Tongue (tissue), 2 donors: ENCODE measurements around the gene SEMA3C. TPM values are rescaled to one million over a fixed set of nuclear protein-coding genes. Genes with fewer than 3 reads are reported as not detected.
A peak's percentile ranks its signal among the peaks of the same experiment; 100 is the strongest.

Experiments used
- DNase-seq: peaks from one replicate; pipeline ENCODE4 v3.0.0-alpha.2; 2015
- total RNA-seq: library from RNA; depleted of rRNA; stranded (reverse); fragments of >200 nt; gene quantifications from one replicate; pipeline ENCODE4 v1.2.3, GENCODE V29; 2014

The SEMA3C gene
- 212 TPM for total RNA-seq

DNA sequence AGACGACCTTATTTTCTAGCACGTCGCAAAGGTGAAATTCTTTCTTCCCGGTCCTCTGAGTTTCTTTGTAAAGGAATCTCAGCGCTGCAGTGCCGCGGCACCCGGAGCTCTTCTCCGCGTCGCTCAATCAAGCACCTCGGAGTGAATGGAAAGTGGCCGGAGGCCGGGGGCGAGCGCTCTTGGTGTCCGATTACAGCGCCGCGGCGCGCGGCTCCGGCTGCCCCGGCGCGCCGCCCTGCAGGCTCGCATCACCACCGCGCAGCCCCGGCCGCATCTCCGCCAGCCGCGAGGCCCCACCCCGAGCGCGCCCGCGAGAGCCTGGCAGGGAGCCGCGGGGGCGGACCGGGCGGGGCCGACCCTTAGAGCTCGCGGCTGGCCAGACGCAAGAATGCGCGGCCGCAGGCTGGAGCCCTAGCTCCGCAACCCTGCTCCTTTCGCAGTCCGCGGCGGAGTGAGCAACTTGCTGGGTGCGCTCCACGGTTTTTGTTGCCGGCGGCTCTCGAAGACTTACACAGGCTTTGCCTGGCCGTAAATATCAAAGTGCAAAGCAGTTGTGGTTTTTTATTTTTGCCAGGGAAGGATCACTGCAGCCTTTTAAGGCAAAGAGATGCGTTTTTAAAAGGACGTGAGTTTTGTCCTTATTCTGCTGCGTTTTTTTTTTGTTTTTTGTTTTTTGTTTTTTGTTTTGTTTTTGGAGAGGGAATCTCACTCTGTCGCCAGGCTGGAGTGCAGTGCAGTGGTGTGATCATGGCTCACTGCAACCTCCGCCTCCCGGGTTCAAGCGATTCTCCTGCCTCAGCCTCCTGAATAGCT is at the start of gene SEMA3C:
TSS of gene SEMA3C (minus strand) at position 143 of the 813 bp plus-strand sequence. CDS start 2,270 bp downstream, outside the sequence.
- peak; percentile 96 for DNase-seq

- no peak for DNase-seq
These were observed 49.8 kb upstream of the SEMA3C start for GRCh38 chr7:80968606-80969005.

GRCh38 chr7:80967917-80968297 is 49.1 kb upstream of the SEMA3C start:
- no peak for DNase-seq

DNA sequence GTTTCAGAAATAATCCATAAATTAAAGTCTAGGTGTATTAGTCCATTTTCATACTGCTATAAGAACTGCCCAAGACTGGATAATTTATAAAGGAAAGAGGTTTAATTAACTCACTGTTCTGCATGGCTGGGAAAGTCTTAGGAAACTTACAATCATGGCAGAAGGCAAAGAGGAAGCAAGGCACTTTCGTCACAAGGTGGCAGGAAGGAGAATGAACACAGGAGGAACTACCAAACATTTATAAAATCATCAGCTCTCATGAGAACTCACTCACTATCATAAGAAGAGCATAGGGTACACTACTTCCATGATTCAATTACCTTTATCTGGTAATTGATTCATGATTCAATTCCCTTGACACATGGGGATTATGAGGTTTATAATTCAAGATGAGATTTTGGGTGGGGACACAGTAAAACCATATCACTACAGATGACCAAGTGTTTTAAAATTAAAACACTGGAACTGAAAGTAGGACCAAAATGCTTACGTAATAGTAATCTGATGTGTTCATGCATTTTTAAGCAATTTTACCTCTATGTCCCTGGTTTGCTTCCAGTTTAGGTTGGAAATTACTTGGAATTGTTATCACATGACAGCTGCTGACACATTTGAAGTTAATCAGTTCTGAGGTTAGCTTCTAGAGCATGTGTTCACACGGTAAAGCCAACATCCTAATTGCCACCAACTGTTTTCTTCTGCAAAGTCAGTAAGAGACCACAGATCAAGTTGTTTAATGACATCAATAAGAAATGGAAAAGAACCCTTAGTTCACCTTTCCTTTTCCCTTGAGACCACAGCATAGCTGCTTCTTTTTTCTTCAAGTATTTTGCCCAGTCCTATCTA is 48.4 kb upstream of the SEMA3C start:
- DNase-seq, result no peak

GRCh38 chr7:80960244-80960795 is 41.5 kb upstream of the SEMA3C start:
- no peak for DNase-seq

GRCh38 chr7:80957226-80957777 is 38.5 kb upstream of the SEMA3C start:
- DNase-seq, result no peak

DNA sequence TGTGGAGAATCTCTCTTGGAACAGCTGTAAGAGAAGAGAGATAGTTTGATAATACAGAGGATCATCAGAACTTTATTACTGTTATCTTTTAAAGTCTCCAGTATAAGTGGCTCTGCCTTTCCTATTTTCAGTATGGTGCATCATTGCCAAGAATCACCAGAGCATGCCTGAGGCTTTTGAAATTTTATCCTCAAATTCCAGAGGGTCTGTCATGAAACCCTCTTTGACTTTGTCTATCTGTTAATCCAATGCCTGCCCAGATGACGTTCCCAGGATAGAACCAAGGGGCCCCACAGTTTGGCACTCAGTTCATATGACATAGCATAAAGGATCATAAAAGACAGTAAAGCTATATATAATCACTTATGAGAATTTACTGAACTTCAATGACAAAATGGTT is 35.3 kb upstream of the SEMA3C start:
- peak; percentile 58 for DNase-seq

DNA sequence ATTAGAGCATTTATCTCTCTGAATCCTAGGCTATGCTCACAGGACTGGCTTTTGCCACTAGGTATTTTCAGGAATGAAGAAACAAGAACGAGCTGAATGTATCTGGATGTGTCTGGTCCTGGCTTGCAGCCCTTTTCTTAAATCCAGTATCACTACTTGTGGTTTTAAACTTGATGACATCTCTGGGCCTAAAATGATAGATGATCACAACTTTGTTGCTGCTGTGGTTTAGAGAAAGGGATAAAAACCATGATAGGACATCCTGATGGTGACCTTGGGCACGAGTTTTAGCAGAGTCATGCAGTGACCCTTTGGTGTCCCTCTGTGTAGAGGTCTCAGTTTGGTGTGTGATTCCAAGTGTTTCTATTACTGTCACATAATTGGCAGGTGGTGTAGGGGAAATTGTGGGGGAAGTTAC is 31.7 kb upstream of the SEMA3C start:
- peak; percentile 31 for DNase-seq

DNA sequence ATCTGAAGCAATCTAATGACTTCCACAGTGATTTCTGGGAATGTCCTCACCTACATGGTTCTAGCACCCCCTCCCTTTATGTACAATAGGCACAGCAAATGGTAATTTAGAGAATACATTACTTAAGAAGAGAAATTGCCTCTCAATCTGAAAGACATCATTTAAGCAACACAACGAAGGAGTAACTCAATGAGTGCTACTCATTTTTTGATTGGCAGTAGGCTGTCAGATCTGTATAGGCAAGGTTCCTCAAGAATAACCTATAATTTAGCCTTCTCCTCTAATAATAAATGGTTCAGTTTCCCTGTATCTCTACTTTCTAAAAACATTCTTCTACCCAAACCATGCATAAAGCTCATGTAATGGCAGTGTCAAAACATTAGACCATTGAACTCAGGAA is 30.6 kb upstream of the SEMA3C start:
- DNase-seq, result no peak

DNA sequence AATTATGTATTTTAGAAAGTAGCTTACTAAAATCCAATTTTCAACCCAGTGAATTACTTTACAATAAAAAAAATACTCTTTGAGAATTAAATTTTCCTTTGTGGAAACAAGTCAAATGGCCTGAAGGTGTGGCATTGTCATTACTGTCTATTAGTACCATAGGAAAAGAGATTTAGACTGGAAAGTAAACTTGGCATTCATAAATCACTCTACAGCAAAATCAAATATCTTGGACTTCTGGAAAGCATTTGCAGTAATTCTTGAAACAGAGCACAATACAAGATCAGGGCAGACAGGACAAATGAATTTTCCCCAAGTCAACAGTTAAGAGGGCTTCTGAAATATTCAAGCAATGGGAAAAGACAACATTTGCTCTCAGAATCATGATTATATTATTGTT is 28.0 kb upstream of the SEMA3C start:
- DNase-seq, result no peak

DNA sequence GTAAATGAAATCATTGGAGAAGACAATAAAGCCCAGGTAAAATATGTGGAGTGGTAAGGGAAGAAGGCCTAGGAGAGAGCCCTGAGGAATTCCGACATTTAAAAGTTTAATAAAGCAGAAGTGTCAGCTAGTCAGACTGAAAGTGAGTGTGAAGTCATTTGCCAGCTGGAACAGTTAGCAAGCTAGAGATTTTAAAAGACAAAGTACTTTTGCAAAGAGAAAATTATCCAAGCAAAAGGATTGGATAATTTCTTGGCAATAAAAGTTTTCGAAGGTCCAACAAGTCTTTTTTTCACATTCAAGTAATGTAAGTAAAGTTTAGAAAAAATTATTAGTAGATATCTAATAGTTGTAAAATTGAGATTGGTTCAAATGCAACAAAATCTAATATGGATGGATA is 27.1 kb upstream of the SEMA3C start:
- no peak for DNase-seq

GRCh38 chr7:80943342-80943741 is 24.5 kb upstream of the SEMA3C start:
- DNase-seq, result no peak

DNA sequence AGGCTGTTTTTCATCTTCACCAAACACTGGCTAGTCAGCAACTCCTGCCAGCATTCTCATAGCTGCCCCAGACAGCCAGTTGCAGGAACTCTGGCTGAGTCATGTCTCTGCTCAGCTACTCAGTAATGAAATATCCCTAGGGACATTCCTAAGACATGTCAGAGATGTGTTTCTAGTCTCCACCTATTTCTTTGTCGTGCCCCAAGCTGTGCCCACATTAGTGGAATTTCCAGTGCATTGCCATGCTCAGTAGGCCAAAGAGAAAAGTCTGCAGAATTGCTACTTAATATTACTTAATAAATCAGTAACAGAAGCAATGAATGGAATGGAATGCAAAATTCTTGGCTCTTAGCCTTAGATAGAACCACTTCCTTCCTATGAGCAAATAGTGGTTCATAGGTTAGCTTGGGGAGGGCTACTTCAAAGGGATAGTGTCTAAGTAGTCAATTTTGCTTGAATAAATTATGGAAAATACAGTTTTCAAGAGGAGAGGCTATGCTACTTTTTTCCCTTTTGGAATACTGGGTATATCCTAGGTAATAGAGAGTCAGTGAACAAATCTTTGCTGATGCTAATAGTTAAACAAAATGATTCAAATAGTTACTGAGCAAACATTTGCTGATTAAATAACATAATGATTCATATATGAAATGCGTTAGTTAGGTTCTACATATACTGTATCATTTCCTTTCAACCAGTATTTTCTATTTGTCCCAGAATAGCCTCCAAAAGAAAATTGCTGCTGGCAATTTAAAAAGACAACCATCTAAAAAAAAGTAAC is 23.6 kb upstream of the SEMA3C start:
- DNase-seq, result peak; percentile 55

DNA sequence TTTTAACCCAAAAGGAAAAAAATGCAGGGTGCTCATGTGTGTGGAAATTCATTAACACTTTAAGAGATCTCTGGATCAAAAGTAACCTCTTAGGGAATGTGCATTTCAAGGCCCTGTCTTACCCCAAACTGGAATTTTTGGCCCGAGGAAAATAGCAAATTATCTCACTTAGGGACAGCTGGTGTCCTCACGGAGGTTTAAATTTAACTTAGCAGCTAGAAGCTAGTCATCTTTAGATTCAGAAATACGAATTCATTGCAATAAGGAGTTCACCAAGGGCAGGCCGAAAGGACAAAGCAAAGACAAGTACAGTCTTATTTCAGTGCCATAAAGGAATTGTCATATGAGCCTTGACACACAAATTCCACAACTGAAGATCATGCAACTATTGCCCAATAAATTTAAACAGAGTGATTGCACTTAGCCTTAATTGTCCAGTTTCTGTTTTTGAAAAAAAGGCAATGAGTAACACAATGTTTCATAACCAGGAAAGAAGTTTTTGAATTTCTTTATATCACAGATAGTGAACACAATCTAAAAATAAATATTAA is 22.4 kb upstream of the SEMA3C start:
- DNase-seq, result peak; percentile 58

DNA sequence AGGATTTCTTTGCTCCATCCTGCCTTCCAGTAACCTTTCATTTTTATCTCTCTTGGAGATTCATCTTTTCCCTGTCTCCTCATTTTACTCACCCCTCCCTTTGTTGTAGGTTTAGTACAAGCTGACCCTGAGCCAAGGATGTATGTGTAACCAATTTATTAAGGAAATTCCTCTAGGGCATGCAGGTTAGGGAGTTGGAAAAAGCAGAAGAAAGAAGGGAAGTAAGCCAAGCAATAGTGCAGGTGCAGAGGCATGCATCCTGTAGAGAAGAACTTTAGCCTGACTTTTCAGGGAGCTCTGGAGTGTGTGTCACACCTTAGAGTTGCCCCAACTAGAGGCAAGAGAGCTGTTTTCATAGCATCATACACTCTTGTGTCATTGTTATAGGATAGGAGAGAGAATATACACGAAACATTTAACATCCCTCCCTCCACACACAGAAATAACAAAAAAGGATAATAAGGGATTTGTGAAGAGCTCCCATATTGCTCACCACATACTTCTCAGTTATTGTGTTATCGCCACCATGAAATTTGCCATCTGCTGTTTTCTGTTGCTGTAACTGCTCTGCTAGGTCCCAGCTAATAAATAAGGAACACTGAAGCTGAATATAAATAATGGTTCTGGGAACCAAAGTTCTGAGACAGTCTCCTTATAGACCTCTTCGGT is 21.8 kb upstream of the SEMA3C start:
- peak; percentile 58 for DNase-seq

DNA sequence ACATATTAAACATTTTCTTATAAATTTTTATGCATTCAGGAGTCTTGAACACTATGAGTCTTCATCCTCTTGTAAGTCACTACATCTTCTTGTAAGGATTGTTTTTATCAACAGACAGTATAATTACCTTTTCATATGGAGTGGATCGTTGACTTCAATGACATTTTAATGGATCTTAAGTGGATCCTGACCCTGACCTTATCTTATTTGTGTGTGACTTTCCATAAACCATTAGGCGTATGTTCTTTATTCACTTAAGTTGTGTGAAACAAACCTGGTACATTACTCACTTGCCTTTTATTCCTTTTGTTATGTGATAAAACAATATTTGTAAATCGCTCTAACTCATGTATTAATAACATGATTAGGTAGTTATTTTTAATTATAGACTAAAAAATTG is 18.5 kb upstream of the SEMA3C start:
- no peak for DNase-seq

DNA sequence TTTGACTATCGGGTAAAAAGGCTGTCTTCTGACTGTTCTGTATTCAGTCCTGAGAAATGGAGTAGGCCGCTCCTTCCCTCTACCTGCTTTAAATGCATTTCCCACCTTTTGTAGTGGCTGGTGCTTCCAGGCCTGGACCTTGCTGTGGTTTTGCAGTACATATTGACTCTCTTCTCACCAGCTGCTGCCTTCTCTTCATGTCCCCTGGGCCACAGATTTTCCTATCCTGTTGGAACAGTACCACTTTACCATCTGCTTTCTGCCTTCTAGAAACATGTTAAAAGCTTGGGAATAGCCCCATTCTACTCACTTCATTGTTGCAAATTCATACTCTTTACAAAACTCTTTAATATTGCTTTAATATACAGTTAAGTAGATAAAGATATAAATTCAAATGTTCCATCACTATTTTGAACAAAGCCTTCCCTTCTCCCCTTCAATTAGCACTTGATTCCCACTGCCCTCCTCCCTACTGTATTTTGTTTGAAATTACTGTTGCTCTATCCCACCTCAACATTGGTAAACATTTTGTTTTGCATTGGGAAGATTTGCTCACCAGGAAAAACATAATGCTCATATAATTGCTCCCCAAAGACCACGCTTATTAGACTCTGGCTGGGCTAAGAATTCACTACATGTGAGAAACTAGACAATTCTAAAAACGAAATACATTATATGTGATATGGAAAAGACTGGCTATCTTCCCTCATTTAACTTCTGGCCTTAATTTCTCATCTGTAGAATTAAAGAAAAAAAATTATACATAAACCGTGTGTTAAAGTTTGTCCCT is 17.3 kb upstream of the SEMA3C start:
- DNase-seq, result peak; percentile 56

DNA sequence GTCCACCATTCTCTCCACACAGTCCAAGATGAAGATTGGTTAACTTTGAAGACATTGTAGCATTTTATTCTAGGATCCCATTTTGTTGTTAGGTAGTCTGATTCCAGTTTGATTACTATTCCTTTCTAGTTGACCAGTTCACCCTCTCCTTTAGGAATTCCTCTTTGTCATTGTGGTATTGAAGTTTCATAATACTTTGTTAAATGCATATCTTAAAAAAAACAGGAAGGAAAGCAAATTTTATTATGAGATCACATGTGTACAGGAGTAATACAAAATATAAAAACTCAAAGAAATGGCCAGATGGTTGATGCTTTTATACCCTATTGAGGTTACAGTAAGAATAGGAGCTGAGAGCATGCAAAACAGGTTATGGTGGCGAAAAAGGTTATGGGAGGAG is 15.5 kb upstream of the SEMA3C start:
- no peak for DNase-seq

DNA sequence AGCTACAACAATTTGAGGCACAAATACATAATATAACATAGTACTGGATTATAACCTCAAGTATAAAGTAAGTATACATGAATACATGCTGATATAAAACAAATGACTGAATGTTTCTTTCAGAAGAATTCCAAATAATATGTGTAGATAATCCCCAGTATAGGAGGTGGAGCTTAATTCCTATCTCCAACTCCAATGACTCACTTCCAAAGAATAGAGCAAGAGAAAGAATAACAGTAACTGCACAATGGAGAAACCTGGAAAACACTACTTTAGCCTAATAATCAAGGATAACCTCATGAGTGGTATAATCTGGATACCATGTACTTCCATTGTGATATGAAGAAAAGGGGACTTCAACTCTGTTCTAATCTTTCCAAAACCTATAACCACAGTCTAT is 13.7 kb upstream of the SEMA3C start:
- no peak for DNase-seq

- DNase-seq, result no peak
These were observed 10.8 kb upstream of the SEMA3C start for GRCh38 chr7:80929619-80930018.
